CD4-positive, alpha-beta T cell treated with Interleukin-17A for 1 hour (primary cell): ENCODE data around the gene NUDCD3.

ENCODE experiments used
- DNase-seq: peaks from one replicate; pipeline ENCODE4 v3.0.0-alpha.2; 2020

NUDCD3 gene

DNA sequence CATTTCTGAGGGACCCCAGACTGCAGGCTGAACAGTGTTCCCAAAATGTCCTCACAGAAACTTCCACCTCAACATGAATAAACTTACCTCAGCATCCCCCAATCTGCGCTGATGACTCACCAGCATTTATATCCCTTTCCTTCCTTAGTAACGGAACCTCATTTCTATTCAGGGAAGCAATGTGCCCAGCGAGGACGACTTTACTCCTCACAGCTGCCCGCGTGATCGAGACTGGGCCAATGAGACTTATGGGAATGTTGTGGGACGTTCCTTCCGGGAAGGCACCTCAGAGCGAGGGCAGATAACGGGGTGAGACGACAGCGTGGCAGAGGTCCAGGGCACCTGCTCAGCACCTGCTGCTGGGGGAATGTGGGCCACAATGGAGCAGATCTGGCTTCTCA lies 91.9 kb downstream of the NUDCD3 start:
- no peak for DNase-seq

DNA sequence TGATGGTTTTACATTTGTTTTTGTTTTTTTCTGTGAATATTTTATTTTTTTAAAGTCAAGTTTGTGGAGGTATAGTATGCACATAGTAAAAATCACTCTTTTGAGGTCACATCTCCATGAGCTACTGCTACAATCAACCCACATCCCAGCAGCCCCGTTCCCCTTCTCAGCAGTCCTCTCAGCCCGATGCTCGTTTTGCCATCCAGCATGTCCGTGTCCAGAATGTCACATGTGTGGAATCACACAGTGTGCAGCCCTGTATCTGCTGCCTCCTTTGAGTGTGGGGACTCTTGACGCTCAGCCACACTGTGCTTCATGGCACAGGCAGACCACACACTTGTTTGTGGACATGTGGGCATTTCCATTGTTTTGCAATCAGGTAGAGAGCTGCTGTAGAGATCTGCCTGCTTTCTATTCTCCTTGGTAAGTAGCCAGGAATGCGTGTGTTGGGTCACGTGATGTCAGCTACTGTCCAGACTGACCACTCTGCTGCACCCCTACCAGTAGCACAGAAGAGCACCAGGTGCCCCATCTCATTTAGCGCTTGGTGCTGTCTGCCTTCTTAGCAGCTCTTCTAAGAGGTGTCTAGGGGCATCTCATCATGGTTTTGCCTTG lies 93.4 kb downstream of the NUDCD3 start:
- no peak for DNase-seq

DNA sequence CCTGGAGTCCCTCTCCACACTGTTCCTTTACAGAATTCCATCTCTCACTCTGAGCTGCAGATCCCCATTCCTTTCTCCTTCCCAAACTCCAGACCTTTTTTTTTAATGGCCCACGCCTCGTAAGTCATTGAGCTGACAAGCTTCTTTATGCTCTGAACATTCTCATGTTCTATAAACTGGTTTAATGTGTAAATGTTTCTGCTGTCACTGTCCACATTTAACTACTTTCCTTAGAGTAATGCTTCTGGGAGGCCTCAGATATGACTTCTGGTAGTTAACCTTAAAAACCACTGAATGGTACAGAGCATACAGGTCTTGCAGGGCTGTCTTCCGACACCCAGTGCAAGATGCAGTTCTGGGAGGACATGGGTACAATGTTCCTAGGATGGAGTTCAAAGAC lies 94.0 kb downstream of the NUDCD3 start:
- no peak for DNase-seq

- DNase-seq = no peak
Observed at GRCh38 chr7:44395067-44395466, 95.4 kb downstream of the NUDCD3 start.

DNA sequence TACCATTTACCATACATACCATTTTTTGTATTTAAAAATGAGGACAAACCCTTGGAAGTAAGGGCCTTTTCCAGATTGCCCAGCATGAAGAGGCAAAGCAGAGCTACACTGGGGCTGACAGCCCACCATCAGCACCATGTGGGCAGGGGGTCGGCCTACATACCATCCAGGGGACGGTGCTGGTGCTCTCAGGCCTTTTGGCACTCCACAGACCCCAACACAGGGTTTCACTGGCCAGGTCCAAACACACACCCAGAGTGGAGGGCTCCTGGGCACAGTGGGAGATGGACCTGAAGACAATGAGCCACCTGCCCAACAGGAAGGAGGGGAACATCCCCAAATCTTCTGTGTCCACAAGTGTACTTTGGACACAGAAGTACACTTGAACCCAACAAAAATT lies 95.8 kb downstream of the NUDCD3 start:
- DNase-seq = no peak

DNA sequence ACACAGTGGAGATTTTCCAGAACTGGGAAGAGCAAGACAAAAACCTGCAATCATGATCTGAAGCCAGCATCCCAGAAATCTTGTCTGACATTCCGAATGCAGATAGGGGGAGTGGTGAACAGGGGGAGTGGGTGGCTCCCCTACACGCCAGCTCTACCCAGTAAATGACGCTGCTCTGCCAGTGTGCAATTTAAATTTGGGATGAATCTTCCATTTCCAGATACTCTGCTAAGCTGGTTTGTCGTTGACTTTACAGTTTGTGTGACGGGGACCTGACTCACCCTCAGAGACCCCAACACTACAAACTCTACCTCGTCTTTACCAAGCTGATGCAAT lies 96.4 kb downstream of the NUDCD3 start:
- DNase-seq = no peak

- DNase-seq = no peak
Observed at GRCh38 chr7:44393238-44394111, 97.0 kb downstream of the NUDCD3 start.

GRCh38 chr7:44392618-44393010 lies 97.8 kb downstream of the NUDCD3 start:
- DNase-seq = no peak

- no peak for DNase-seq
Observed at GRCh38 chr7:44391746-44392617, 98.5 kb downstream of the NUDCD3 start.

GRCh38 chr7:44391171-44391570 lies 99.3 kb downstream of the NUDCD3 start:
- DNase-seq = no peak

DNA sequence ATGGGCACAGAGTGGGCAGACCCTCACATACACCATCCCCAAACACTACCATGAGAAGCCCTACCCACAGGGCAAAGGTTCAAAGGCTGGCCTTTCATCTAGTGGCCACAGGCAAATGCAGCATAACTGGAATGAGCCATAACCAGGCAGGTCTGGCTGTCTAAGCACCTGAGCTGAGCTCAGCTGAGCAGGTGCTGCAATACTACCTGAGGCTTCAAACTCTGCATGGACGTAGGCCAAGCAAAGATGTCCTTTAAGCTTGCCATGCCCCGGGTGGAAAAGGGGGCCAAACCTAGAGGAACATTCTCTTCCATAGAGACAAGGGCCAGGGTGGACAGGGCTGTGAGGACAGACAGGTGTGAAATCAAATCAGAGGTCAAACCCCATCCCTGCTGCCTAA lies 99.8 kb downstream of the NUDCD3 start:
- DNase-seq = no peak

DNA sequence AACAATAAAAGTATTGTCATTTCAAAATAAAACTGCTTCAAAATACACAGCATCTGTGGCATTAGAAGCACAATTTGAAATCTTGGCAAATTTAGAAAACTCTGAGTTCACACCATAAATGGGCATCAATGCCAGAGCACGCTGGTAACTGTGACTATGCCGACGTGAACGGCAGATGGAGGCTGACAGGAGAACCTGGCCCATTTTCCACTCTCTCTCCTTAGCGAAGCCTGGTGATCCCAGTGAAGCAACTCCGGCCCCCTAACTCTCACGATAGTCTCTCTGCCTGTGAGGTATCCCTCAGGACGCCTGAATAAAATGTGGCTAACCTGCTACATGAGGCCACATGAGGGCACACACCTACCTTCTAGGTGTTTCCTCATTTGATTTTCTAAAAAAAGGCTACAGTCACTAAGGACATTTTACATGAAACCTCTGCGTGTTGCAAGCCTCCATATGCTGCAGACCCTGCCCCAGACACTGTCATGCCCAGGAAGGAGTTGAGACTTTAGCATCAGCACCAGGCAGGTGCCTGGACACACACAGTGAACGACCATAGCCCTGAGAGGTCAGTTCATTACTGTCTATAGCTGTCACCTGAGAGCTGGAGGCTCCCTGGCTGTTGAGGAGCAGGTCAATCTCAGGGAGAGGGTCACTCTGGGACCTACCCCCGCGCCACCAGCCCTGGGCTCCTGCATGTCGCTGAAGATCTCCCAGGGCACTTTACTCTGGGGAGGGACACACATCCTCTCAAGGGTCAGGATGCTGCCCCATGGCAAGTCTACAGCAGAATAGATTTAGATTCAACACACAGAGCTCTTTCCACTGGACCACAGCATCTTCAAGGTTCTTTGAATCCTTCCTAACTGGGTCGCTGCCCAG lies 102.1 kb downstream of the NUDCD3 start:
- DNase-seq = no peak

GRCh38 chr7:44387389-44387788 lies 103.1 kb downstream of the NUDCD3 start:
- DNase-seq = no peak

DNA sequence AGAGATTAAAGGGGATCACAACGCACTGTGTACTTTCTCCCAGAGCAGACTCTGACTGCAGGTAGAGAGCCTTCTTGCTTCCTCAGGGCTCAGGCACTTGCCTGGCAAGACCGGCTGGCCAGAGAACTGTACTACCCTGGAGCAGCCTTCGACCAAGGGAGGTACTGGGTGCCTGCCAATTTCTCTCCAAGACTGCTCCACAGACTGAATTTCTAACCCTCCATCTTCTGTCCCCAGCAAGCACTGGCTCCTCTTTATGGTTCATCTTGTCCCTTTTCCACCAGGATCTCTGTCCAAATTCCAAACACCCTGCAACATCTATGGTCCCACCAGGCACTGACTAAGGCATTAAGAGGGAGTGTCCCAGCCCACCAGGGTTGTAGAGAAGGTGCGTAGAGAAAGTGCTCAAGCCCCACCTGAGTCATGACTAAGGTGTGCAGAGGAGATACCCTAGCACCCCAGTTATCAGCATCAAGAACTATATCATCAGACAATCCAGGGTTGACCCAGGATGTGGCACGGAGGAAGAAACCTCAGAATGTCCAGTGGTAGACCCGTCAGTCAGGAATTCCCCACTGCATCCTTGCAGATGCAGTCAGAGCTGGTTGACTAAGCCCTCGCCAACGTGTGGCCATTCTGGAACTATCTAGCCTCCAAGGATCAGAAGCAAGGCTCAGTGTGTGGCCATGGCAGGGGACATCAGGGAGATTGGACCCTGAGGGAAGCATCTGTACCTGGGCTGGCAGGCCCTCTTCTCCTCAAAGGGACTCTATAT lies 104.1 kb downstream of the NUDCD3 start:
- DNase-seq = no peak

DNA sequence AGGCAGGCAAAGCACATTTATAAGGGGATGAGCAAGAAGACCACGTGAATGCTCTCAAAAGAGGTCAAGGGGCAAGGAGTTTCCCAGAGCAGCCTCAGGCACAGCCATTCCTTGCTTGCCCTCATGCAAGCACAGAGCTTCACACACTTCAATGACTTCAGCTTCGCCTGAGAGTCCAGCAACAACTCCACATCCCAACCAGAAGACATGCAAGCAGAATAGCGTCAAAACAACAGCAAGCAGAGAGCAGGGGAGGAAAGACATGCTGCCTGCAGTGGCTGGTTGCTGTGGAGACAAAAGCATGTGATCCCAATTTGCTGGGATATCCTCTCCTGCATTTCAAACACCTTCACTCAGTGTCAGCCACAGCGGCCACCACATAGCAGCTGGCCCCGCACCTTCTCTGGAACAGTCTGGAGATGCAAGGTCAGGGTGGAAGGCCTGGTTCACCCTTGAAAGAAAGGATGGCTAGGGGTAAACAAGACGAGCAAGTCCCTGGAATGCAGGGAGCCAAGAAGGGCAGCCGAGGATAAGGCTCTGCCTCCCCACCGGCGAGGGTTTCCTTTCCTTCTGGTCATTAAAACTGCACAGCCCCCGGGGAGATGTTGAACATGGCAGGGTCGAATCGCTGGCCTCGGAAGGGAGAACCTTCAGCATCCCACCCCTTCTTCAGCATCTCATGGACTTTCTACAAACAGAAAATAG lies 104.9 kb downstream of the NUDCD3 start:
- DNase-seq = no peak

GRCh38 chr7:44384586-44385433 lies 105.6 kb downstream of the NUDCD3 start:
- DNase-seq = no peak

- DNase-seq = no peak
Observed at GRCh38 chr7:44383566-44383965, 106.9 kb downstream of the NUDCD3 start.

DNA sequence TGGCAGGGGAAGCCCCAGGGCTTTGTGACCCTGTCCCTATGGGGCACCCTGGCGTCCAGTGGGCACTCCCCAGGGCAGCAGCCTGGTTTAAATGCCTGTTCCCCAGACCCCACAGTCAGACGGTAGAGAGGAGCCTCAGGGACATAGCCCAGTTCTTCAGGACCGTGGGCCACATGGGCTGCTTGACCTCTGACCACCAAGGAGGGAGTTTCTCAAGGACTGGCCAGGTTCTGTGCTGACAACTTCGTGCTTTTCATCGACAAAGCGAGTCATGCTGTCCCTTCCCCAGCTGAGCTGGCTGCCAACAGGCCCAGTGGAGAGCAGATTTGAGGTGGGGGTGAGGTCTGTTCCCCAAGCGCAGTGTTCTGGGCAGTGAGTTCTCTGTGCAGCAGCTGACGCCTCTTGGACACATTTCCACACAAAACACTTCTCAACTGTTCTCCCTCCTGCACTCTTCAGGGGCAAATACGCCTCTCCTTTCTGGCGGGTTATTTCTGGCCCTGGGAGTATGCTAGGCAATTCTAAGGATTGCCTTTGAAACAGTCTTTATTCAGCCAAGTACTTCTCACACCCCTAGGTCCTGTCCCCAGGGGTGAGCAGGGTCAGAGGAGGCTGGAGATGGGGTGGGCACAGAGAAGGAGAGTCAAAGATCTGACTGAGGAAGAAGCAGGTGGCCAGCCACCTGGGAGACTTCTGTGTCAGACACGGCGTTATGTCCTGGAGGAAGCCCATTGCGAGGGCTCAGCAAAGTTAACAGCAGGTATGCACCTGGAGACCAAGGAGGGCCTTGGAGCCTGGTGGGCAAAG lies 107.8 kb downstream of the NUDCD3 start:
- DNase-seq = no peak

GRCh38 chr7:44381494-44382220 lies 108.8 kb downstream of the NUDCD3 start:
- DNase-seq = no peak
